ENCODE measurements around the gene GNPTG.

Gene GNPTG

DNA sequence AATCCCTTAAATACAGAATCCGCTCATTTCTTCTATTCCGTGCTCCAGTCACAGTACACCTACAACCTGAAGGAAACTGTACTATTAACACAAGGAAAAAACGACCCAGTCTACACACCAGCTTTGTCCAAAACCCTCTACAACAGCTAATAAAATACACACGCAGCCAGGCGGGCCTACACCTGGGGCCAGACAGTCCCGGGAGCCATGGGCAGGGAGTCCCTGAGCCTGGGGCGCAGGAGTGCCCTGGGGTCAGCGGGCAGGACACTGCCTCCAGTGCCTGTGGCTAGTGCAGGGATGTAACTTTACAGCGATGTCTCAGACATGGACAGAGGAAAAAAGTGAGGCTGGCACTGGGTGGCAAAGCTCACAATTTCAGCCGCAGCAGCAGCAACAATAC lies 28.5 kb downstream of the GNPTG start:
- TF ChIP-seq, protein P1, sequence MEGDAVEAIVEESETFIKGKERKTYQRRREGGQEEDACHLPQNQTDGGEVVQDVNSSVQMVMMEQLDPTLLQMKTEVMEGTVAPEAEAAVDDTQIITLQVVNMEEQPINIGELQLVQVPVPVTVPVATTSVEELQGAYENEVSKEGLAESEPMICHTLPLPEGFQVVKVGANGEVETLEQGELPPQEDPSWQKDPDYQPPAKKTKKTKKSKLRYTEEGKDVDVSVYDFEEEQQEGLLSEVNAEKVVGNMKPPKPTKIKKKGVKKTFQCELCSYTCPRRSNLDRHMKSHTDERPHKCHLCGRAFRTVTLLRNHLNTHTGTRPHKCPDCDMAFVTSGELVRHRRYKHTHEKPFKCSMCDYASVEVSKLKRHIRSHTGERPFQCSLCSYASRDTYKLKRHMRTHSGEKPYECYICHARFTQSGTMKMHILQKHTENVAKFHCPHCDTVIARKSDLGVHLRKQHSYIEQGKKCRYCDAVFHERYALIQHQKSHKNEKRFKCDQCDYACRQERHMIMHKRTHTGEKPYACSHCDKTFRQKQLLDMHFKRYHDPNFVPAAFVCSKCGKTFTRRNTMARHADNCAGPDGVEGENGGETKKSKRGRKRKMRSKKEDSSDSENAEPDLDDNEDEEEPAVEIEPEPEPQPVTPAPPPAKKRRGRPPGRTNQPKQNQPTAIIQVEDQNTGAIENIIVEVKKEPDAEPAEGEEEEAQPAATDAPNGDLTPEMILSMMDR (conservative IDR thresholded peaks at IDR 0.05; ENCODE audit: low read depth, low read length) = no peak
- peak overlapping the region; percentile 36 for H3K4me3 ChIP-seq (ENCODE audit: low read length)

DNA sequence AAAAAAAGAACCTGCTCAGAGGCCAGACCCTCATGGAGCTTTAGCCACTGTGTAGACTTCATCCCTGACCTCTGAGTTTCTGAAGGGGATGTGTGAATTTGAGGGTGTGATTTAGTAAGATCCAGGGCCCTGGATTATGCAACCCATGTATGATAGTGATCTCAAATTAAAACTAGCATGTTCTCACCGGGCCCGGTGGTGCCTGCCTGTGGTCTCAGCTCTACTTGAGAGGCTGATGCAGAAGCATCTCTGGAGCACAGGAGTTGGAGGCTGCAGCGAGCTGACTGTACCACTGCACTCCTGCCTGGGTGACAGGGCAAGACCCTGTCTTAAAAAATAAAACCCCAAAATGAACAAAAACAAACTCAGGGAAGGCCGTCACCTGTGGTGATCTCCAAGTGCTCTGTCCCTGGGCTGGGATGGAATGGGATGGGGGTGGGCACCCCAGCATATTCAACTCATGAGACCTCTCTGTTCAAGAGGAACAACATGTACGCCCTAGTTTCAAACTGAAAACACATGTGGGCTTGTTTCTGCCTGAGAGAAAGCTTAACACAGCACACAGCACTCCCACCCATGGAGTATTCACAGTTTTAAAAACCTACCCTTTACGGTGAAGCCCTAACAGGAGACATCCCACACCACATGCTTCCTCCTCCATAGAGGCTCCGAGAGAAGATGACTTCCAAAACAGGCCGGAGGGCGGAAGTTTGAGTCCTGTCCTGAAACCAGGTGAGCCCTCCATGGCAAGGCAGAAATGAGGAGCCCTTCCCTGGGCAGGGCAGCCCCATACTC lies 30.1 kb downstream of the GNPTG start:
- TF ChIP-seq, protein P1 (conservative IDR thresholded peaks at IDR 0.05; ENCODE audit: low read depth, low read length) = no peak
- no peak overlapping the region for H3K4me3 ChIP-seq (ENCODE audit: low read length)
- DNase-seq (ENCODE audit: low read depth) = no peak

More for the DNA sequence above, 28.5 kb downstream of the GNPTG start:
- no peak for DNase-seq (ENCODE audit: low read depth)

DNA sequence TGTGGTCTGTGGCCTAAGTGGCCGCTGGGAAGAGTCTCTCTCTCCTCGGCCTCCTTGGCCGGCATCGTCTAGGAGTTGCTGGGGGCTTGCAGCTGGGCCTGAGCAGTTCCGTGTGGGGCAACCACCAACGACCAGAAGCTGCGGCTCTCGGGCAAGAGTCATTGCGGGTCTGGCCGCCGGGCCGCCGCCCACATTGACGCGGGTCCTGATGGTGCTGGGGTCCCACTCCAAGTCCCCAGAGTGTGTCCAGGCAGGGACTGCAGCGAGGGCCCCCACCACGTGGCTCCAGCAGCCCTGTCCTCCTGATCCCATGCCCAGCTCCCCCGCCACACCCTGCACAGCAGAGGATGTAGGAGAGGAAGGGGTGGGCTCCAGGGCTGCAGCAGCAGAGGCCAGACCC lies 31.8 kb downstream of the GNPTG start:
- TF ChIP-seq, protein P1 (conservative IDR thresholded peaks at IDR 0.05; ENCODE audit: low read depth, low read length) = no peak
- no peak overlapping the region for H3K4me3 ChIP-seq (ENCODE audit: low read length)
- DNase-seq (ENCODE audit: low read depth) = no peak

DNA sequence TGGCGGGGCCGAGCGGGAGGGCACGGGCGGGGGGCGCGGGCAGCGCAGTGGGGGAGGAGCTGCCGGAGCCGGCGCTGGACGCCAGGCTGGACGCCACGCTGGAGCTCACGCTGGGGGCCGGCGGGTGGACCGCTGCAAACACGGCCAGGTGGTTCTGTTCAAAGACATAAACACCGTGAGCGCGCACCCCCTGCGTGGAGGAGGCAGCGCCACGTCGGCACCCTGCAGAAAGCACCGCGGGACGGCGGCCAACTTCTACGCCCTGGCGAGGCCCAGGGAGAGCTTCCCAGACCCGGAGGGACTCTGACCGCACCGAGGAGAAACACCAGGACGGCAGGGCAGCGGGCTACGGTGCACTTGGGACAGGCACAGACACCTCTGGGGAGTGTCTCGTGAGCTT lies 33.5 kb downstream of the GNPTG start:
- DNase-seq (ENCODE audit: low read depth) = no peak
- TF ChIP-seq, protein P1 (conservative IDR thresholded peaks at IDR 0.05; ENCODE audit: low read depth, low read length) = no peak
- no peak overlapping the region for H3K4me3 ChIP-seq (ENCODE audit: low read length)

DNA sequence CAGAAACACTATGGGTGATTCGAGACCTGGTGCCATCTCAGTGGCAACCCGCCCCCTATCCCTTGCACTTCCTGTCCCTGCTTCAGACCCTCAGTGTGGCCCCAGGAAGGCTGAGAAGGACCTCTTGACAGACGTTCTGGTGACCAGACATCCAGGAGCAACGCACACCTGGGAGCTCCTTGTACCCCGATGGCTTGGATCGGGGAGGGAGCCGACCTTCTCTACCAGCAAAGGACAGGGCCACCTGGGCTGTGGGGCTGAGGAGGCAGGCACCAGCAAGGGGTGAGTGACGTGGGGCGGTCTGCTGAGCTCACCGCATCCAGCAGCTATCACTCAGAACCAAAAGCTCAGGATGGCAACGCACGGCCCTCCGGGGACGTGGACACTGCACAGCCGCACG lies 35.6 kb downstream of the GNPTG start:
- no peak for DNase-seq (ENCODE audit: low read depth)
- H3K4me3 ChIP-seq (ENCODE audit: low read length) = no peak overlapping the region
- TF ChIP-seq, protein P1 (conservative IDR thresholded peaks at IDR 0.05; ENCODE audit: low read depth, low read length) = no peak

DNA sequence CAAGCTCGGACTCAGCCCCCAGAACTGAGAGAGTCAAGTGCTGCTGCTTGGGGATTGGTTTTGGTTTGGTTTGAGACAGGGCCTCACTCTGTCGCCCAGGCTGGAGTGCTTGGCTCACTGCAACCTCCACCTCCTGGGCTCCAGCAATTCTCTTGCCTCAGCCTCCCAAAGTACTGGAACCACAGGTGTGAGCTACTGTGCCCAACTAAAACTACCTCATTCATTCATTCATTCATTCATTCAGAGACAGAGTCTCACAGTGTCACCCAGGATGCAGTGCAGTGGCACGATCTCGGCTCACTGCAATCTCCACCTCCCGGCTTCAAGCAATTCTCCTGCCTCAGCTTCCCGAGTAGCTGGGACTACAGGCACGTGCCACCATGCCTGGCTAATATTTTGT lies 38.0 kb downstream of the GNPTG start:
- TF ChIP-seq, protein P1 (conservative IDR thresholded peaks at IDR 0.05; ENCODE audit: low read depth, low read length) = no peak
- DNase-seq (ENCODE audit: low read depth) = no peak
- no peak overlapping the region for H3K4me3 ChIP-seq (ENCODE audit: low read length)

DNA sequence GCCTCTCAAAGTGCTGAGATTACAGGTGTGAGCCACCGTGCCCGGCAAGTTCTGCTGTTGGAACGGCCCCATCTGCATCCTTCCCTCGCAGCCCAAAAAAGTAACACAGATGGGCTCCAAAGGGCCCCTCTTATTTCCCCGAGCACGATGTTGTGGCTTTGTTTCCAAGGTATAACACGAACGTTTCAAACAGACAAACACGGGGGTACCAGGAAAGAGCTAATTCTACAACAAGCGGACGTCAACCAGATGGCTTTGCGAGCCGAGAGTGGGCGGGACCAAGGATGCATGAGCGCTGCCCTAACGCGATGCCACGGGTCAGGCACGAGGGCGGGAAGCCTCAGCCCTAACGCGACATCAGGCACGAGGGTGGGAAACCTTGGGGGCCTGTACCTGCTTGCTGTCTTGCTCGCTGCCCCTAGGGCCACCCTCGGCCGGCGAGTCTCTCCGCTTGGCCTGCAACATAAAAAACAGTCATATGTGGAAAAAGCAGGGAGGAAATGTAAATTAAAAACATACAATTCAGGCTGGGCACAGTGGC lies 38.6 kb downstream of the GNPTG start:
- TF ChIP-seq, protein P1 (conservative IDR thresholded peaks at IDR 0.05; ENCODE audit: low read depth, low read length) = no peak
- no peak for DNase-seq (ENCODE audit: low read depth)
- H3K4me3 ChIP-seq (ENCODE audit: low read length) = no peak overlapping the region
